ENCODE data around the gene XIRP2. TPM values are rescaled to one million over a fixed set of nuclear protein-coding genes. Genes with fewer than 3 reads are reported as not detected.
"Not testable (repeated sequence)": the region's sequence is repeated elsewhere in the genome, so short reads cannot be mapped to it uniquely, and the experiment has no call there.

XIRP2 gene
- total RNA-seq, 2 donors from 2014 or later: not detected

GRCh38 chr2:167264380-167264779, 376.1 kb downstream of the XIRP2 start:
- H3K27me3 ChIP-seq (replicated peaks; ENCODE audit: insufficient read depth): no peaks in the 10 kb centered on the region
- H3K27ac ChIP-seq: no peak overlapping the region
- ATAC-seq (ENCODE audit: insufficient number of reproducible peaks, low FRiP score, low read depth): no peak
- no peaks in the 10 kb centered on the region for H3K36me3 ChIP-seq
- H3K4me1 ChIP-seq (ENCODE audit: control insufficient read depth in 1 of 2, low read depth in 2 of 2): no peaks in the 10 kb centered on the region
- H3K4me3 ChIP-seq: no peak overlapping the region
- DNase-seq (ENCODE audit: low spot score): no peak
- TF ChIP-seq CTCF (IDR thresholded peaks at IDR 0.05): no peak
- H3K9me3 ChIP-seq: peaks cover 5% of the 10 kb centered on the region

- ATAC-seq (ENCODE audit: insufficient number of reproducible peaks, low FRiP score, low read depth): no peak
- Histone ChIP-seq H3K4me1 (ENCODE audit: control insufficient read depth in 1 of 2, low read depth in 2 of 2) (no peaks in the 10 kb centered on the region), H3K27ac (no peak overlapping the region), H3K9me3 (peaks cover 5% of the 10 kb centered on the region), H3K4me3 (no peak overlapping the region), H3K36me3 (no peaks in the 10 kb centered on the region), H3K27me3 (replicated peaks; ENCODE audit: insufficient read depth) (no peaks in the 10 kb centered on the region)
- no peak for TF ChIP-seq CTCF (IDR thresholded peaks at IDR 0.05)
- no peak for DNase-seq (ENCODE audit: low spot score)
Measured at GRCh38 chr2:167265004-167265403, 376.7 kb downstream of the XIRP2 start.

- Histone ChIP-seq H3K9me3 (peaks cover 5% of the 10 kb centered on the region), H3K36me3 (no peaks in the 10 kb centered on the region), H3K27me3 (replicated peaks; ENCODE audit: insufficient read depth) (no peaks in the 10 kb centered on the region), H3K4me1 (ENCODE audit: control insufficient read depth in 1 of 2, low read depth in 2 of 2) (no peaks in the 10 kb centered on the region), H3K4me3 (no peak overlapping the region), H3K27ac (no peak overlapping the region)
- ATAC-seq (ENCODE audit: insufficient number of reproducible peaks, low FRiP score, low read depth) (no peak), DNase-seq (ENCODE audit: low spot score) (no peak)
- TF ChIP-seq CTCF (IDR thresholded peaks at IDR 0.05): no peak
Measured at GRCh38 chr2:167265722-167266121, 377.4 kb downstream of the XIRP2 start.

GRCh38 chr2:167268245-167268644, 380.0 kb downstream of the XIRP2 start:
- ATAC-seq (ENCODE audit: insufficient number of reproducible peaks, low FRiP score, low read depth); H3K4me1 ChIP-seq (ENCODE audit: control insufficient read depth in 1 of 2, low read depth in 2 of 2); H3K36me3 ChIP-seq; H3K27ac ChIP-seq; H3K4me3 ChIP-seq; H3K9me3 ChIP-seq; DNase-seq (ENCODE audit: low spot score); H3K27me3 ChIP-seq (replicated peaks; ENCODE audit: insufficient read depth): not testable (repeated sequence)

GRCh38 chr2:167271932-167272331, 383.7 kb downstream of the XIRP2 start:
- H3K27me3 ChIP-seq (replicated peaks; ENCODE audit: insufficient read depth): no peaks in the 10 kb centered on the region
- no peak overlapping the region for H3K4me3 ChIP-seq
- no peak for DNase-seq (ENCODE audit: low spot score)
- H3K27ac ChIP-seq: no peak overlapping the region
- no peak for TF ChIP-seq CTCF (IDR thresholded peaks at IDR 0.05)
- peaks cover 5% of the 10 kb centered on the region for H3K9me3 ChIP-seq
- no peaks in the 10 kb centered on the region for H3K4me1 ChIP-seq (ENCODE audit: control insufficient read depth in 1 of 2, low read depth in 2 of 2)
- no peak for ATAC-seq (ENCODE audit: insufficient number of reproducible peaks, low FRiP score, low read depth)
- no peaks in the 10 kb centered on the region for H3K36me3 ChIP-seq

- H3K27me3 ChIP-seq (replicated peaks; ENCODE audit: insufficient read depth): no peaks in the 10 kb centered on the region
- DNase-seq (ENCODE audit: low spot score): no peak
- H3K36me3 ChIP-seq: no peaks in the 10 kb centered on the region
- H3K4me1 ChIP-seq (ENCODE audit: control insufficient read depth in 1 of 2, low read depth in 2 of 2): no peaks in the 10 kb centered on the region
- no peak for ATAC-seq (ENCODE audit: insufficient number of reproducible peaks, low FRiP score, low read depth)
- TF ChIP-seq CTCF (IDR thresholded peaks at IDR 0.05): no peak
- no peaks in the 10 kb centered on the region for H3K9me3 ChIP-seq
- no peak overlapping the region for H3K4me3 ChIP-seq
- no peak overlapping the region for H3K27ac ChIP-seq
Measured at GRCh38 chr2:167275046-167275445, 386.8 kb downstream of the XIRP2 start.

Data from thoracic aorta (tissue), 2 donors.